GM21723 (cell line): ENCODE data around the gene TMCC1.
"Not testable (repeated sequence)": the region's sequence is repeated elsewhere in the genome, so short reads cannot be mapped to it uniquely, and the experiment has no call there.

Source experiments
- ATAC-seq: cut with Tn5 transposase; IDR thresholded peaks from one replicate; pipeline ENCODE4 v1.9.1; 2021; ENCODE audit warnings: mild to moderate bottlenecking, moderate library complexity; ENCODE audit not compliant: unreplicated experiment

The TMCC1 gene

DNA sequence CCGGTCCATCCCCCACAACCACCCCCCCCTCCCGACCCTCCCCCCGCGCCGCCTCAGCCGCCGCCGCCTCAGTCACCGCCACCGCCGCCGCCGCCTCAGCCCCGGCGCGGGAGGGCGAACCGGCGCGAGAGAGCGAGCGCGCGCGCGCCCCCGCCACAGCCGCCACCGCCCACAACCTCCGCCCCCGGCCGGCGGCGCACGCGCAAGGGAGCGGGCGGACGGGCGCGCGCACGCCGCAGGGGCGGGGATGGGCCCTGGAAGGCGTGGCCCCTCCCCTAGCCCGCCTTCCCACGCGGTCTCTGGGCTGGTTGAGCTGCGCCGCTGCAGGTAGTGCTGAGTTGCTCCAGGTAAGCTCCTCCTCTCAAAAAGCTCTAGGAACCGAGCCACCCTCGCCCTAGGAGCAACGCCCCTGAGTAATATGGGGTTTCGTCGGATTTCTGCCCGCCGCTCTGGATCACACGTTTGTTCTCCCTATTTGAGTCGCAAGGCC lies at the start of gene TMCC1:
Gene TMCC1, minus strand, starts transcription at position 131 of the 490 bp plus-strand sequence.
- peak; percentile 83 for ATAC-seq

DNA sequence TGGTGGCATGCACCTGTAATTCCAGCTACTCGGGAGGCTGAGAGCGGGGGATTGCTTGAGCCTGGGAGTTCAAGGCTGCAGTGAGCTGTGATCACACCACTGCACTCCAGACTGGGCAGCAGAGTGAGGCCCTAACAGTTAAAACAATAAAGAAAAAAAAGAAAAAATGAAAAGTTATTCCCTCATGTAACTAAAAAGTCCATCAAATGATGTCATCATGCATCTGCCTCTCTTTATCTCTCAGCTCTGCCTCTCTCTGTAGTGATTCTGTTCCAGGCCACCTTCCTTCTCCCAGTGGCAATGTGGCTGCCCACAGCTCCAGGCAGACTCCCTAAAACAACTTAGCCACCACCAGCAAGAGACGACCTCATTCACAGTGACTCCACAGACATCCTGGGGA lies 49.5 kb upstream of the TMCC1 start:
- no peak for ATAC-seq

DNA sequence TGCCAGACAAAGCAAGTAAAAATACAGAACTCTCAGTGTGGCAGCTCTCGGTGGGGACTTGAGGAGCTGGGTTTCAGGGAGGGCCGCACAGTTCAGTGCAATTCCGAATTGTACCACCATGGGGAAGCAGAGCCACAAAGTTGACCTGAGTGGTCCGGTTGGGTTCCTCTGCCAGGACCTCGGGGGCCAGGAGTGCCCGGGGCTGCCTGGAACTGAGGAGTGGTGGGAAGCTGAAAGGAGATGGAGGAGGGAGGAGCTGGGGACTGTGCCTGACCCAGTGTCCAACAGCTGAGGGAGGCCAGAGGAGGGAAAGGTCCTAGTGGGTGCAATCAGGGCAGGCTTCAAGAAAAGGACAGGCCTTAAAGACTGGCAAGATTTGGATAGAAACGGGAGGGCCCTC lies 48.8 kb upstream of the TMCC1 start:
- no peak for ATAC-seq

DNA sequence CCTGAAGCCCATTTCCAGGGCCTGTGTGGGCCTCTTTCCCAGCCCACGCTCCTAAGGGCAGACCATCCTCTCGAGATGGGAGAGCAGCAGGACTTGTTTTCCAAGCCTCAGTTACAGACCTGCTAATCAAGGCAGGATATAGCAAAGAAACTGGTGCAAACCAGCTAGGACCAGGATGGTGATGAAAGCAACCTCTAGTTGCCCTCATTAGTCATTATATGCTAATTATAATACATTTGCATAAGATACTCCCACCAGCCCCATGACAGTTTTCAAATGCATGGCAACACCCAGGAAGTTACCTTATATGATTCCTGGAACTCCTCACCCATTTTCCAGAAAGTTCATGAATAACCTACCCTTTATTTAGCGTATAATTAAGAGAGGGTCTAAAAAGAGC lies 46.6 kb upstream of the TMCC1 start:
- no peak for ATAC-seq

DNA sequence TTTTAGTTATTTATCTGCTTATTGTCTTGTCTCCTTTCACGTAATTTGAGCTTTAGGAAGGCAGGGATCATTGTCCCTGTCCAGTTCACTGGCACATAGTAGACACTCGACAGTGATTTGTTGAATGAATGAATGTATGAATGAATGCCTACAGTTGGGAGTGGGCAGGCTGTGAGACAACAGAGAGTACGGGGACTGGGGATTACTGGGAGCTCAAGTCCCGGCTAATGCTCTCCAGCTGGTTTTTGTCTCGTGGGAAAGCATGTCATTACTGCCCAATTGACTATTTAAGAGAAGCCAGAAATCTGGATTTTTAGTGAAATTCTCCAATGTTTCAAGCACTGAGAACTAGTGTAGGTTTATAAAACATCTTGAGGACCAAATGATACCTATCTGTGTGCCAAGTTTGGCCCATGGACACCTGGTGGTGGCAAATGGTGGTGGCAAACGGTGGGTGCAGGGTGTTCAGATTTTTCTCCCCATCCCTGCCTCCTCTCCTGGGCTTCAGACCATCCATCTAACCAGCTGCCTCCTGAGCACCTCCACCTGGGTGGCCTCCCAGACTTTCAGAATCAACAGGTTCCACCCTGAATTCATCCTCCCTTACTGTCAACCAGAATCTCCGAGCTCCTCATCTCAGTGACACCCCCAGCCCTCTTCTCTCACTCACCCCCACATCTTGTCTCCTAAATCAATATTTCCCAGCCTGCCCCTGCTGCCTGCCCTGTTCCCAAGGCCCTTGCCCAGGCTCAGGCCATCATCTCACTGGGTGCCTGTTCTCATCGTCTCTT lies 44.8 kb upstream of the TMCC1 start:
- ATAC-seq, result no peak

DNA sequence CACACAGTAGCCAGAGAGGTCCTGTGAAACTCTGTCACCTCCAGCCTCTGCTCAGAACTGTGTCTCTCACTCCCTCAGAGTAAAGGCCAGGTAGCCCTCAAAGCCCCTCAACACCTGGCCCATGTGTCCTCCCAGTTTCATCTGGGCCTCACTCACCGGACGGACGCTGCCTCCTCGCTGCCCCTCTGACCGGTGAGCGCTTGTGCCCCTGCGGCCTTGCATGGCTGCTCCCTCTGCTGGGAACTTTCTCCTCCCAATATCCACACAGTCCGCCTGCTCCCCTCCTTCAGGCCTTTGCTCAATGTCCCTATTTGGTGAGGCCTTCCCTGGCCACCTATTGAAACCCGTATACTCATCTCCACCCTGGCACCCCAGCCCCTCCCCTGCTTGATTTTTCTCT lies 44.2 kb upstream of the TMCC1 start:
- ATAC-seq, result no peak

DNA sequence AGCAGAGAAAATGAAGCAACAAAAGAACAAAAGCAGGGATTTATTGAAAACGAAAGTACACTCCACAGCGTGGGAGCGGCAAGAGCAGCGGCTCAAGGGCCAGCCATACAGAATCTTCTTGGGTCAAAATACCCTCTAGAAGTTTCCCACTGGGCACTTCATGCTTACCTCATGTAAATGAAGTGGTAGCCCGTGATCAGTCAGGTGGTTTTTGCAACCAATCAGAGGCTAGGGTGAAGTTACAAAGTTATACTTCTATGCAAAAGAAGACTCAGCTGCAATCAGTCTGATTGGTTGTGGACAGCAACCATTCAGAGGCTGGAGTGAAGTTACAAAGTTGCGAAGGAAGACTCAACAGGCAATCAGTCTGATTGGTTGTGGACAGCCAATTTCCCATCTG lies 43.2 kb upstream of the TMCC1 start:
- no peak for ATAC-seq

DNA sequence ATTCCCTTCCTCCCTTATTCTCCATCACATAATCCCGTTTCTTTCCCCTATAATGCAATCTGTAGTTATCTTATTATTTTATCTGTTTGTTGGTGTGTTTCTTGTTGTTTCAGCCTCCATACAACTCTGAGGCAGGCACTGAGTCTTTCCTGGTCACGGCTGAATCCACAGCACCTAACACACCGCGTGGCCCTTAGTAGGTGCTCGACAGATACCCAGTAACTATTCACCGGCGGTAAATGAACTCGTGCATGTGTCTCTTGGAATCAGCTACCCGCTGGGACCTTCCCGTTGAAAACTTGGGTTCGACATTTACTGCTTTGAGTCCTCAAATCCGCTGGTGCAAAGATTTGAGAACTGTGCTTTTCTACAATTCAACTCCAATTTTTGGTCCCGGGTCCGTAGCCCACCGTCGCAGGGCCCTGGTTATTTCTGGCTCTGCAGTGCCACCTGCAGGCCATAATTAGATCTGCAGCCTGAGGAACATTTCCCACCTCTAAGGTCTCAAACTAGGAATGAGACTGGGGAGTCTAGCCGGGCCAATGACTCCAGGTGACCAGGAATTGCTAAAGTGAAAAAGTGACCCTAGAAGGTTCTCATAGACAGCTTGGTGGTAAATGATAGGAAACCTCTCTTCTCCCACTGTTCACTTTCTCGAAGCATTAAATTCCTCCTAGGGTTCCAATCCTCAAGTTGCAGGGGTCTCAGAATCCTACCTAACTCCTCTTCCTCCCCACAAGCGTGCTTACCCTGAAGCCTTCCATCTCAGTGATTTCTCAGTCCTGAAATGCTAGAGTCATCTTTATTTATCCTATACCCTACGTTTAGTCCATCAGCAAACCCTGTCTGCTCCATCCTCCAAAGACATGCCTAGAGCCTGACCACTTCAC lies 41.0 kb upstream of the TMCC1 start:
- no peak for ATAC-seq

DNA sequence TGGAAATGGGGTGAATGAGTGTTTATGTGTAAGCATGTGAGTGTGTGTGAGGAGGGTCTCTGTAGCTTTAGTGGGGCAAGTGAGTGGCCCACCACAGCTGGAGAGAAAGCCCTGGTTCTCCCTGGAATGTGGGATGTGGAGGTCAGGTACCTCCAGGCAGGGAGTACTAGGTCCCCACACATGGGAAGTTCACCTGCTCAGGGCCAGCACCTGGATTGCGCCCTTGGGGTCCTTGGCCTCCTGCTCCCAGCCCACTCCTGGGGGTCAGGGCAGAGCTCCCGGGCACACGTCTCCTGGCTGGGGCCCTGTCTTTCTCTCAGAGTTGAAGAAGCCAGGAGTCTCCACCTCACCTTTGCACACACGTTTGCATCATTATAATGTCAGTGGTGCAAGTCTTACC lies 40.0 kb upstream of the TMCC1 start:
- ATAC-seq, result no peak

DNA sequence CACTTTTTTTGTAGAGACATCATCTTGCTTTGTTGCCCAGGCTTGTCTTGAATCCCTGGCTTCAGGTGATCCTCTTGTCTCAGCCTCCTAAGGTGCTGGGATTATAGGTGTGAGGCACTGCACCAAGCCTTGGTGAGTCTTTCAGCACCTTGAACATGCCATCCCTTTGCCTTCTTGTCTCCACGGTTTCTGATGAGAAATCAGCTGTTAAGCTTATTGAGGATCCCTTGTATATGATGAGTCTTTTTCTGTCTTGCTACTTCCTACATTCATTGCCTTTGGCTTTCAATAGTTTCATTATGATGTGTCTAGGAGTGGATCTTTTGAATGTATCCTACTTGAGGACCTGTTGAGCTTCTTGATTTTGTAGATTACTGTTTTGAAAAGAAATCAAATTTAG lies 35.9 kb upstream of the TMCC1 start:
- no peak for ATAC-seq

DNA sequence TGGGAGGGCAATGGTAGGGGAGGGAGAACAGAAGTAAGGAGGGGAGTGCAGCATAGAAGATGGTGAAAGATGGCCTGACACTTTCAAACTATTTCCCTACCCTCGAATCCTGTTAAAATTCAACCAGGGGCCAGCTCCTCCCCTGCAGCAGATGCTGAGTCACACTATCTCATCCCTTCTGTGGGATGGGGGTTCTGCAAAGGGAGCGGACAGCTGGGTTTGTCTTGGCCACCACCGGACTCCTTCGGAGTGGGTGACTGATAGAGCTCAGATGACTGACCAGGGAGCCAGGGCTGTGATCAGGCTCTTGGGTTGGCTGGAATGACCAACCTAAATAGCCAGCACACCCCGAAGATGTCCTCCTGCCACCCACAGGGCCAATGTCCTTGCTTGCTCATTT lies 33.6 kb upstream of the TMCC1 start:
- ATAC-seq, result no peak

DNA sequence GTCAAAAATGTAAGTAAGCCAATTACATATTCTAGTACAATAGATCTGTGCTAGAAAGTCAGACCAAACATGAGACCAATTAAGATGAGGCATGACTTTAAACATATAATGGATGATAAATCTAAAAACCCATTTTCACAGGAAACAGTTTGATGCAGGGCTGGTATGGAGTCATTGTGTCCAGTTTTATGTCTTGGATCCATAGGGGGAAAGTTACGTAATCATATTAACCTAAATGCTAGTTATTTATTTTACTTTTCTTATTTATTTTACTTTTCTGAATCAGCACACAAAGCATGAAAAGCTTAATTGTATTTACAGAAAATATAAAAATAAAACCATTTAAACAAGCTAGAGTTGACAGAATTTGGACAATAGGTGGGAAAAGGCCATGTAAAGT lies 26.3 kb upstream of the TMCC1 start:
- no peak for ATAC-seq

DNA sequence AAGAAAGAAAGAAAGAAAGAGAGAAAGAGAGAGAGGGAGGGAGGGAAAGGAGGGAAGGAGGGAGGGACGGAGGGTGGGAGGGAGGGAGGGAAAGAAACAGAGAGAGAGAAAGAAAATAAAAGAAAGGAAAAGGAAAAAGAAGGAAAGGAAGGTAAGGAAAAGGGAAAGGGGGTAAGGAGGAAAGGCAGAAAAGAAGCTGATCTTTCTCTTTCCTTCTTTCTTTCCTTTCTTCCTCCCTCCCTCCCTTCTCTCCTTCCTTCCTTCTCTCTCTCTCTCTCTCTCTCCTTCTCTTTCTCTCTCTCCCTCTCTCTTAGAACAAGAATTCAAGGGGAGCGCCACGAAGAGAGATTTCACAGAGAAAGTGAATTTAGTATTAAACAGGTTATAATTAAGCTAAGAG lies 25.8 kb upstream of the TMCC1 start:
- ATAC-seq, result no peak

DNA sequence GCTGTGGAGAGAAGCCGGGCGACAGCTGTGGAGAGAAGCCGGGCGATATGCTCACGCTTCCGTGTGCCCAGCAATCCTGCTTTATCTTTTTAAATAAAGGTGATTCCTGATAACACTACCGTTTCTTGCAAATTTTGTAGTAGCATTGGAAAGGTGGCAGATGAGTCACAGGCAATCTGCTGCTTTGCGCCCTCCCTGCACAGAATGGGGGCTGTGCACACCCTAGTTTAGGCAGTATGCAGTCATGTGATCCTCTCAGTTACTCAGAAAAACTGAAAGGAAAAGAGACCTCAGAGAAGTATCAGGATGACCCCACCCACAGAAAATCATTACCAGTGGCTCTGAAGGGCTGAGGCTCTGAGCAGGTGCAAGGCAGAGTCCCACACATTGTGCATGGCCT lies 24.9 kb upstream of the TMCC1 start:
- ATAC-seq, result no peak

DNA sequence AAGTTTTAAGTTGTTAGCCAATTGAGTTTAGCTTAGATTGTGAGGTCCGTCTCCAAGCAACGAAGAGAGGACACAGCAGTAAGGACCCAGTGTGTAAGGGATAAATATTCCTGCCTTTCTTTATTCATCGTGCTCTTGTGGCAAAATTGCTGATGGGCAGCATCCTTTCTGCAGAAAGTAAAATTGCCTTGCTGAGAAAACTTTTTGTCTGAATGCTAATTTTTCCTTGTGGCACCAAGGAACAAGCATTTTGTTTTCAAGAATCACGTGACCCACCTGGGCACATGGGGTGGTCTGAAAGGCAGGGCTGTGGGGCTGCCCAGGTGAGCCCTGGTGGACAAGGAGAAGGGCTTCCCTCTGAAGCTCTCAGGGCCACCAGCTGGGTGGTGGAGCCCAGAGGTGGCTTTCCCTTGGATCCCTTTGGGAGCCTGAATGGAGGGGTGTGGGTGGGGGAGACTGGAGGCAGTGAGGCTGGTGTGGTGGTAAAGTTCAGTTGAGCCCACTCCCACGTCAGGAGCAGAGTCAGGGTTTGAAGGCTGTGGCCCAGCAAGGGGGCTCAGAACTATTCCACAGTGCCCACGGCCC lies 24.0 kb upstream of the TMCC1 start:
- ATAC-seq, result no peak

DNA sequence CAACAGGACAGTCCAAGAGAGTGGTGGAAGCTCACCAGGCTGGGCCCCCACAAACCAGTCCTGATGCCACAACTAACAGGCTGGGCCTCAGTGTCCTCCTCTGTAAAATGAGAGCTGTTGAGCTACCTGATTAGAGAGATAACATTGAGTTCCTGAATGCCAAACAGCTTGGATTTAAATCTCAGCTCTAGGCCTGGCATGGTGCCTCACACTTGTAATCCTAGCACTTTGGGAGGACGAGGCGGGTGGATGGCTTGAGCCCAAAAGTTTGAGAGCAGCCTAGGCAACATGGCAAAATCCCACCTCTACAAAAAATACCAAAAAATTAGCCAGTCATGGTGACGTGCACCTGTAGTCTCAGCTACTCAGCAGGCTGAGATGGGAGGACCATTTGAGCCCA lies 20.1 kb upstream of the TMCC1 start:
- no peak for ATAC-seq

DNA sequence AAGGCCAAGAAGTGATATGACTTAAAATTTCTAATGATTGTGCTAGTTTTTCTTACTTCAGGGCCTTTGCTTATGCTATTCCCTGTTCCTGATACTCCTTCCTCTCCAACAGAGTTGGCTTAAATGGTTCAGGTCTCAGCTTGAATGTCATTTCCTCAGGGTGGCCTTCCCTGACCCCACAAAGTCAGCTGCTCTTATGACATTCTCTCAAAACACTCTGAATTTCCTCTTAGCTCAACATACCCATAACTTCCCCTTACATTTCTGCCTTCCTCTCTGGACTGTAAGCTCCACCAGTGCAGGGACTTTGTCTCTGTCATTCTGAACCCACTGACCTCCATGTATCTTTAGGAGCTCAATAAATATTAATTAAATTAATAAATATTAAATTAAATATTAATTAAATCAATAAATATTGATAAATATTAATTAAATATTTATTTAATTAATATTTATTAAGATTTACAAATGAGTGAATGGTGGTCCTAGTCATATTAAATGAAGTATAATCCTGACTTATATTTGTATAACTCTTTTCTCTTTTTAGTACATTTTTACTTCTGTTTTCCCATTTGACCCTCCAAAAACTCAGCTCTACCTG lies 17.9 kb upstream of the TMCC1 start:
- no peak for ATAC-seq

DNA sequence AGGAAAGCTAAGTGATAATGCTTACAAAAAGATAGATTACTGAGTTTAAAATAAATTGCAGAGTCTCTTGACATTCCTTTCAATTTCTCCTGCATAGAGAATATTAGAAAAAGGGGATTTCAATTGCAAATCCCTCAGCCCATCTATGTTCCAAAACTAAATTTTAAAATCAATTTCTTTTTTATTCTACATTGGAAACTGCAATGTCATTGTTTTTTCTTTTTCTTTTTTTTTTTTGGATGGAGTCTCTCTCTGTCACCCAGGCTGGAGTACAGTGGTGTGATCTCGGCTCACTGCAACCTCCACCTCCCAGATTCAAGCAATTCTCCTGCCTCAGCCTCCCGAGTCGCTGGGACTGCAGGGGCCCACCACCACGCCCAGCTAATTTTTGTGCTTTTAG lies 15.7 kb upstream of the TMCC1 start:
- ATAC-seq, result not testable (repeated sequence)

DNA sequence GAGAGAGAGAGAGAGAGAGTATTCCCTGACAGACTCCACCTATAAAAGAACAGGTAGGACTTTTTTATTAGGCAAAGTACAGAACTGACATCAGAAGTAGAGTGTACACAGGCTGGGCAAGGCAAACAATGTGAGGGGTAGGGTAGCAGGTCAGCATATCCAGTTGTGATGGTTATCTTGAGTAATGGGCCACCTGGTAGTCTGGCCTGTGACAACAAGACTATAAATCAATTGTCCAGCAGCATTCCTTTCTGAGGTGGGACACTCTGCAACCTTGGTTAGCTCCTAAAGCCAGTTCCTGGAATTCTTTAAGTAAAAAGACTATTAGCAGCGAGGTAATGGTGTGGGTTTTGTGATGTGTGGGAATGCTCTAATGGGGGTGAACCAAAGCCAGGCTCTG lies 14.9 kb upstream of the TMCC1 start:
- no peak for ATAC-seq

DNA sequence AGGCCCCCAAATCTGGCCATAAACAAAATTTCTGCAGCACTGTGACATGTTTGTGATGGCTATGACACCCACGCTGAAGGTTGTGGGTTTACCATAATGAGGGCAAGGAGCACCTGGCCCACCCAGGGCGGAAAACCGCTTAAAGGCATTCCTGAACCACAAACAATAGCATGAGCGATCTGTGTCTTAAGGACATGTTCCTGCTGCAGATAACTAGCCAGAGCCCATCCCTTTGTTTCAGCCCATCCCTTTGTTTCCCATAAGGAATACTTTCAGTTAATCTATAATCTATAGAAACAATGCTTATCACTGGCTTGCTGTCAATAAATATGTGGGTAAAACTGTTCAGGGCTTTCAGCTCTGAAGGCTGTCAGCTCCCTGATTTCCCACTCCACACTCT lies 7.8 kb upstream of the TMCC1 start:
- not testable (repeated sequence) for ATAC-seq

DNA sequence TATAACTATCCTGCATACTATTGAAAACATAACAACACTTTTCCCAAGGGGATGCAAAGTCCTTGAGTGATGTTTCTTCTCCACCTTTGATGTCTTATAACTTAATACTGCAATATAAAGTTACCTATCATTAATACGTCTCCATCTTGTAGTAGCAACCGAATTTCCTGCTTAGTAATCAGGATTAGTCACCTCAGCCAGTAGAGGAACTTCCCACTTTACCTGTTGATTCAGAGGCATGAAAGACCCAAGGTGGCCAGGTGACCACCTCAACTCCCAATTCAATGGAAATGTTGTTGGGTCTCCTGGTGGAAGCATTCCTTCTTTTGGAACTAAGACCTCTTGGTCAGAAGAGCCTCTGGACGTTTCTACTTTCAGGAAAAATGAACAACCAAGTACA lies 3.5 kb upstream of the TMCC1 start:
- ATAC-seq, result no peak
